Skeletal muscle satellite cell (primary cell): ENCODE data around the gene ADARB2.

ENCODE experiments used
- H3K27me3 ChIP-seq: 2 replicates; pipeline ENCODE4 v1.7.0; 2013; ENCODE audit warnings: low read length; ENCODE audit not compliant: control insufficient read depth, insufficient read depth
- H3K36me3 ChIP-seq: 2 replicates; pipeline ENCODE4 v1.7.0; 2013; ENCODE audit warnings: mild to moderate bottlenecking, control low read depth, low read length; ENCODE audit not compliant: insufficient read depth
- H3K4me1 ChIP-seq: 2 replicates; pipeline ENCODE4 v1.7.0; 2013; ENCODE audit warnings: low read length; ENCODE audit not compliant: control insufficient read depth, insufficient read depth
- H3K4me2 ChIP-seq: 2 replicates; pipeline ENCODE4 v1.7.0; 2013; ENCODE audit warnings: mild to moderate bottlenecking, low read length
- H3K4me3 ChIP-seq: 2 replicates; pipeline ENCODE4 v1.7.0; 2013; ENCODE audit warnings: low read length
- H3K9ac ChIP-seq: 2 replicates; pipeline ENCODE4 v1.7.0; 2013; ENCODE audit warnings: mild to moderate bottlenecking, low read depth, low read length, moderate library complexity
- H3K9me3 ChIP-seq: replicated peaks from 2 replicates; pipeline ENCODE4 v1.7.0; 2013; ENCODE audit warnings: mild to moderate bottlenecking, control low read depth, low read length

ADARB2 gene

GRCh38 chr10:1128115-1128514 lies 609.2 kb downstream of the ADARB2 start:
- Histone ChIP-seq H3K36me3 (peaks cover 61% of the 10 kb centered on the region), H3K4me2 (no peak overlapping the region), H3K9ac (no peak overlapping the region), H3K4me3 (no peak overlapping the region), H3K27me3 (no peaks in the 10 kb centered on the region), H3K4me1 (no peaks in the 10 kb centered on the region), H3K9me3 (no peaks in the 10 kb centered on the region)

- H3K36me3 ChIP-seq, result peaks cover 63% of the 10 kb centered on the region
These were observed 609.7 kb downstream of the ADARB2 start for GRCh38 chr10:1127629-1128028.

More at GRCh38 chr10:1127629-1128028, 609.7 kb downstream of the ADARB2 start:
- no peak overlapping the region for H3K4me3 ChIP-seq
- no peak overlapping the region for H3K9ac ChIP-seq
- no peaks in the 10 kb centered on the region for H3K4me1 ChIP-seq
- no peaks in the 10 kb centered on the region for H3K27me3 ChIP-seq
- H3K4me2 ChIP-seq, result no peak overlapping the region
- H3K9me3 ChIP-seq, result no peaks in the 10 kb centered on the region
